Measurements from ENCODE around the gene P3H1. TPM values are rescaled to one million over a fixed set of nuclear protein-coding genes. Genes with fewer than 3 reads are reported as not detected.

The P3H1 gene
- total RNA-seq, 1 experiment from 2014 or later = 57.8 TPM

- no peaks in the 10 kb centered on the region for H3K27me3 ChIP-seq (replicated peaks; ENCODE audit: insufficient read depth, low read depth, low read length, poor library complexity)
- BruUV-seq (replicated peaks) = no TSS peak
- intact Hi-C loops (cut with micrococcal nuclease; ENCODE audit: unreplicated experiment) = loop anchor here (10.0 kb wide), 1 partner anchor 404 kb away; no protein-coding TSS in a partner anchor
- no peak for TF ChIP-seq CTCF (conservative IDR thresholded peaks at IDR 0.05; ENCODE audit: low read depth, low read length)
- TF ChIP-seq EZH2 (IDR thresholded peaks at IDR 0.05; ENCODE audit: borderline replicate concordance, low read depth, low read length, poor library complexity, severe bottlenecking) = no peak
- no peaks in the 10 kb centered on the region for H3K9me3 ChIP-seq (ENCODE audit: low read depth, low read length, poor library complexity, severe bottlenecking)
- ChIA-PET POLR2A (ENCODE audit: low non-redundant PET) (no interaction called here), CTCF (interaction anchor here (1.0 kb wide), 1 partner anchor 171 kb away, joined by 4 read pairs; no protein-coding TSS in a partner anchor)
- peaks cover 54% of the 10 kb centered on the region for H3K36me3 ChIP-seq (ENCODE audit: insufficient read depth, low read length, poor library complexity, severe bottlenecking)
- H3K4me1 ChIP-seq (ENCODE audit: insufficient read depth, low read length, poor library complexity, severe bottlenecking) = no peaks in the 10 kb centered on the region
- H3K27ac ChIP-seq (ENCODE audit: low read depth, low read length, poor library complexity, severe bottlenecking) = no peak overlapping the region
- DNase-seq (ENCODE audit: low spot score) = no peak
- H3K4me3 ChIP-seq (ENCODE audit: low read depth, low read length, poor library complexity, severe bottlenecking) = no peak overlapping the region
Measured at GRCh38 chr1:42748461-42749410, 18.1 kb downstream of the P3H1 start.

- ChIA-PET POLR2A (ENCODE audit: low non-redundant PET) (no interaction called here), CTCF (interaction anchor here (1.0 kb wide), 1 partner anchor 170 kb away, joined by 4 read pairs; no protein-coding TSS in a partner anchor)
- intact Hi-C loops (cut with micrococcal nuclease; ENCODE audit: unreplicated experiment) = loop anchor here (10.0 kb wide), 1 partner anchor 403 kb away; no protein-coding TSS in a partner anchor
- H3K4me3 ChIP-seq (ENCODE audit: low read depth, low read length, poor library complexity, severe bottlenecking) = no peak overlapping the region
- TF ChIP-seq CTCF (conservative IDR thresholded peaks at IDR 0.05; ENCODE audit: low read depth, low read length) (no peak), EZH2 (IDR thresholded peaks at IDR 0.05; ENCODE audit: borderline replicate concordance, low read depth, low read length, poor library complexity, severe bottlenecking) (no peak)
- no peaks in the 10 kb centered on the region for H3K27me3 ChIP-seq (replicated peaks; ENCODE audit: insufficient read depth, low read depth, low read length, poor library complexity)
- H3K9me3 ChIP-seq (ENCODE audit: low read depth, low read length, poor library complexity, severe bottlenecking) = no peaks in the 10 kb centered on the region
- DNase-seq (ENCODE audit: low spot score) = no peak
- no TSS peak for BruUV-seq (replicated peaks)
- no peaks in the 10 kb centered on the region for H3K4me1 ChIP-seq (ENCODE audit: insufficient read depth, low read length, poor library complexity, severe bottlenecking)
- no peak overlapping the region for H3K27ac ChIP-seq (ENCODE audit: low read depth, low read length, poor library complexity, severe bottlenecking)
- peaks cover 50% of the 10 kb centered on the region for H3K36me3 ChIP-seq (ENCODE audit: insufficient read depth, low read length, poor library complexity, severe bottlenecking)
Measured at GRCh38 chr1:42748021-42748420, 18.8 kb downstream of the P3H1 start.

GRCh38 chr1:42747125-42747524, 19.7 kb downstream of the P3H1 start:
- no TSS peak for BruUV-seq (replicated peaks)
- DNase-seq (ENCODE audit: low spot score) = peak; percentile 61
- no peak overlapping the region for H3K4me3 ChIP-seq (ENCODE audit: low read depth, low read length, poor library complexity, severe bottlenecking)
- H3K9me3 ChIP-seq (ENCODE audit: low read depth, low read length, poor library complexity, severe bottlenecking) = no peaks in the 10 kb centered on the region
- H3K4me1 ChIP-seq (ENCODE audit: insufficient read depth, low read length, poor library complexity, severe bottlenecking) = no peaks in the 10 kb centered on the region
- intact Hi-C loops (cut with micrococcal nuclease; ENCODE audit: unreplicated experiment) = loop anchor here (1.0 to 10.0 kb wide), 2 partner anchors 169 to 402 kb away; no protein-coding TSS in a partner anchor
- POLR2A ChIA-PET (ENCODE audit: low non-redundant PET) = no interaction called here
- H3K27me3 ChIP-seq (replicated peaks; ENCODE audit: insufficient read depth, low read depth, low read length, poor library complexity) = no peaks in the 10 kb centered on the region
- TF ChIP-seq EZH2 (IDR thresholded peaks at IDR 0.05; ENCODE audit: borderline replicate concordance, low read depth, low read length, poor library complexity, severe bottlenecking) (no peak), CTCF (conservative IDR thresholded peaks at IDR 0.05; ENCODE audit: low read depth, low read length) (peak; percentile 76)
- H3K27ac ChIP-seq (ENCODE audit: low read depth, low read length, poor library complexity, severe bottlenecking) = no peak overlapping the region
- peaks cover 41% of the 10 kb centered on the region for H3K36me3 ChIP-seq (ENCODE audit: insufficient read depth, low read length, poor library complexity, severe bottlenecking)
- CTCF ChIA-PET = interaction anchor here (1.4 kb wide), 1 partner anchor 169 kb away, joined by 6 read pairs; no protein-coding TSS in a partner anchor
